Stomach smooth muscle (tissue), 2 donors: ENCODE measurements around the gene ZNF724.
"Not testable (repeated sequence)": the region's sequence is repeated elsewhere in the genome, so short reads cannot be mapped to it uniquely, and the experiment has no call there.

Experiments used
- H3K27ac ChIP-seq: one replicate; pipeline ENCODE4 v1.7.0; 2013; ENCODE audit warnings: mild to moderate bottlenecking, low read length, inconsistent platforms
- H3K27me3 ChIP-seq, 2 donors: one replicate each; pipeline ENCODE4 v1.7.0; 2013; ENCODE audit warnings: low read length in 2 of 2; ENCODE audit not compliant: insufficient read depth in 2 of 2, control insufficient read depth in 1 of 2
- H3K36me3 ChIP-seq, 2 donors: one replicate each; pipeline ENCODE4 v1.7.0; 2013; ENCODE audit warnings: low read length in 2 of 2; ENCODE audit not compliant: control insufficient read depth in 2 of 2, insufficient read depth in 2 of 2
- H3K4me1 ChIP-seq: one replicate; pipeline ENCODE4 v1.7.0; 2013; ENCODE audit warnings: low read length; ENCODE audit not compliant: control insufficient read depth, insufficient read depth
- H3K4me3 ChIP-seq, 2 donors: one replicate each; pipeline ENCODE4 v1.7.0; 2013; ENCODE audit warnings: low read length in 2 of 2
- H3K9ac ChIP-seq, 2 donors: one replicate each; pipeline ENCODE4 v1.7.0; 2013; ENCODE audit warnings: low read length in 2 of 2, mild to moderate bottlenecking in 1 of 2
- H3K9me3 ChIP-seq, 2 donors: one replicate each; pipeline ENCODE4 v1.7.0; 2013; ENCODE audit warnings: low read length in 2 of 2; ENCODE audit not compliant: control insufficient read depth in 2 of 2
- donor health status: healthy.
- donor health status: Pancreatic carcinoma.

ZNF724 gene

DNA sequence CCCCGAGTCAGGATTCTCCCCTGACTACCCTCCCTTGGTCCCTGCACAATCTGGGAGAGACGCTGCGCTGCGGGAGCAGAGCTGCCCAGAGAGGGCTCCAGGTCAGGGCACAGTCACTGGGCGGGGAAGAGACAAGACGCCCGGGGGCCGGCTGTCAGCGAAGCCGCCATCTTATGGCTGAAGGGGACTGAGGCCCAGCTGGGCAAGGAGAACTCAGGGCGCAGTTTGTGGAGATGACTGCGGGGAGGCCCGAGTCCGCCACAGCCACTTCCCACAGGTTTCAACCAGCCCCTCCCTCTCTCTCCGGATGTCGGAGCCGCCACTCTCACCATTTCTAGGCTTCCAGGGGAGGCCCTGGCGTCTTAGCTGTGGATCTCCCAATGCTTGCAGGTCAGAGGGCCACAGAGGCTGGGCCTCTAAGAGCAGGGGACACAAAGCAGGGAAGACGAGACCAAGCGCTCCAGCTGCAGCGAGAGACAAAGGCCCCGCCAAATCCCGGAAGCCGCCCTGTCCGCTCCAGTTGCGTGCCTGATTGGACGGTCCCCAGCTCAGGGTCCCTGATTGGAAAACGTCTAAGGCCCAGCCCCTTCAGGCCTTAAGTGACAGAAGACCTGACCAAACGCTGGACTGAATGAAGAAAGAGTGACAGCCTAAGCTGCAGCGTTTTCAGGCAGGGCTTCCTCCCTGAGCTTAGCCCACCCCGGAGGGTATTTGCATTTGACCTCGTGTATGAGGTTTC is at the start of gene ZNF724:
Gene ZNF724 (minus strand): TSS at position 484 of the 739 bp plus-strand sequence. CDS start 152 bp downstream, at position 332.
- Histone ChIP-seq H3K4me3 (peak within 1 kb of the TSS; percentile 88 to 96), H3K36me3 (no peaks in the 10 kb centered on the region), H3K9me3 (no peaks in the 10 kb centered on the region), H3K9ac (peak within 1 kb of the TSS; percentile 36 to 48), H3K27ac (no peak within 1 kb of the TSS), H3K4me1 (peaks cover 6% of the 10 kb centered on the region), H3K27me3 (no peaks in the 10 kb centered on the region)

DNA sequence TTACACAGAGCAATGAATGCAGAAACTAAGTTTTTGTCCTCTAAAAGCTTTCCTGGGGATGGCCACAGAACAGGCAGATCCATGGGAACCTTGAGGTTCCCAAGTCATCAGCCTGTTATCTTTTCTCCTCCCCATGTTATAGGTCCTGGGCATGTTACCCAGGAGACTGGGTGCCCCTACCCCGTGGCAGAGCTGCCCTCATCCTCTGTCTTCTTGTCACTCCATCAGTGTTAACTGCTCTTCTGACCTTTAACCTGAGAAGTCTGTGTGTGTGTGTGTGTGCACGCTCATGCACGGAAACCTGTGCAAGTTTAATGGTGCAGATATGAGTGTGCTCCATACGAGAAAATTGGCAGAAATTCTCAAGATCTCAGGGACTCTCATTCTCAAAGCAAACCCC is 43.9 kb upstream of the ZNF724 start:
- no peak overlapping the region for H3K9ac ChIP-seq
- no peak overlapping the region for H3K27ac ChIP-seq
- H3K4me1 ChIP-seq = no peaks in the 10 kb centered on the region
- H3K9me3 ChIP-seq = no peaks in the 10 kb centered on the region
- H3K4me3 ChIP-seq = no peak overlapping the region
- no peaks in the 10 kb centered on the region for H3K27me3 ChIP-seq
- no peaks in the 10 kb centered on the region for H3K36me3 ChIP-seq

DNA sequence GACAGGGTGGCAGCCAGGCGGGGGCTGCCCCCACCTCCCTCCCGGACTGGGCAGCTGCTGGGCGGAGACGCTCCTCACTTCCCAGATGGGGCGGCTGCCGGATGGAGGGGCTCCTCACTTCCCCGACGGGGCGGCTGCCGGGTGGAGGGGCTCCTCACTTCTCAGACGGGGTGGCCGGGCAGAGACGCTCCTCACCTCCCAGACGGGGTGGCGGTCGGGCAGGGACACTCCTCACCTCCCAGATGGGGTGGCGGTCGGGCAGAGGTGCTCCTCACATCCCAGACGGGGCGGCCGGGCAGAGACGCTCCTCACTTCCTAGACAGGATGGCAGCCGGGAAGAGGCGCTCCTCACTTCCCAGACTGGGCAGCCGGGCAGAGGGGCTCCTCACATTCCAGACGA is 39.8 kb upstream of the ZNF724 start:
- not testable (repeated sequence) for H3K36me3 ChIP-seq, H3K27ac ChIP-seq, H3K9ac ChIP-seq

DNA sequence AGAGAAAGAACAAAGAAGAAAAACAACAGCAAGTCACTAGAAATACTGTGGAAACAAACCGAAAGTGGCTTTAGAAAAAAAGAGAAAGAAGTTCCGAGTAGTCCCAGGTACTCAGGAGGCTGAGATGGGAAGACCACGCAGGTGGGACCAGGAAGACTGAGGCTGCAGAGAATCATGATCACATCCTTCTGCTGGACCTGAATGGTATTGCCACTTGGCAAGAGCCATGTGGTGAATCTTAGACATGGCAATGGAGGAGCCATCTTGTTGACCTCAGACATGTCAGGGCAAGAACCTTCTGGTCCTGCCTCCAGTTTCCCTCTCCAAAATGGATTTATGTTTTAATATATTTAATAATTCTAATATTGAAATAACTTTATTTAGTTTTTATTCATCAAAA is 37.4 kb upstream of the ZNF724 start:
- H3K4me1 ChIP-seq = no peaks in the 10 kb centered on the region
- no peak overlapping the region for H3K4me3 ChIP-seq
- no peaks in the 10 kb centered on the region for H3K27me3 ChIP-seq
- H3K36me3 ChIP-seq = no peaks in the 10 kb centered on the region
- no peaks in the 10 kb centered on the region for H3K9me3 ChIP-seq
- H3K9ac ChIP-seq = no peak overlapping the region
- no peak overlapping the region for H3K27ac ChIP-seq

More for the DNA sequence above, 39.8 kb upstream of the ZNF724 start:
- not testable (repeated sequence) for H3K27me3 ChIP-seq, H3K9me3 ChIP-seq, H3K4me3 ChIP-seq, H3K4me1 ChIP-seq

DNA sequence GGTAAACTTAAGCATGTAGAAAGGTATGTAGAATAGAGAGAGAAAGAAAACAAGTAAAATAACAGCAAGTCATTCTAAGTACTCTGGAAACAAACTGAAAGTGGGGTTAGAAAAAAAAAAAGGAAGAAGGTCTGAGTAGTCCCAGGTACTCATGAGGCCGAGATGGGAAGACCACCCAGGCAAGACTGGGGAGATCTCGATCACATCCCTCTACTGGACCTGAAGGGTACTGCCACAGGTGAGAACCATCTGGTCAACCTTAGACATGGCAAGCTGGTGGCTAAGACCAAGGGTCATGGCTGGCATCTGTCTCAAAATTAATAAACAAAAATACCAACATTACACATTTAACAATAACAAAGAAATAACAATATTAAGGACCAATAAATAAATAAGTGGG is 36.3 kb upstream of the ZNF724 start:
- Histone ChIP-seq H3K4me3 (no peak overlapping the region), H3K27ac (no peak overlapping the region), H3K36me3 (no peaks in the 10 kb centered on the region), H3K9ac (no peak overlapping the region), H3K4me1 (no peaks in the 10 kb centered on the region), H3K9me3 (no peaks in the 10 kb centered on the region), H3K27me3 (no peaks in the 10 kb centered on the region)

DNA sequence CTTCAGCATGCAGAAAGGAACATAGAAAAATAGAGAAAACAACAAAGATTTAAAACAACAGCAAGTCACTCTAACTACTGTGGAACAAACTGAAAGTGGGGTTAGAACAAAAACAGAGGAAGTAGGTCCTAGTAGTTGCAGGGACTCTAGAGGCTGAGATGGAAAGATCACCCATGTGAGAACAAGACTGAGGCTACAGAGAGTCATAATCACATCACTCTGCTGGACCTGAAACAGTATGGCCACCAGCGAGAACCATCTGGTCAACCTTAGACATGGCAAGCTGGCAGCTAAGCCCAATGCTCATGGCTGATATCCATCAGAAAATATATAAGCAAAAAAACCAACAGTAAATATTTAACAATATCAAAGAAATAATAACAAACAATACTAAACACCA is 35.8 kb upstream of the ZNF724 start:
- Histone ChIP-seq H3K9ac (no peak overlapping the region), H3K27ac (no peak overlapping the region), H3K36me3 (no peaks in the 10 kb centered on the region), H3K27me3 (no peaks in the 10 kb centered on the region), H3K4me3 (no peak overlapping the region), H3K9me3 (no peaks in the 10 kb centered on the region), H3K4me1 (no peaks in the 10 kb centered on the region)

DNA sequence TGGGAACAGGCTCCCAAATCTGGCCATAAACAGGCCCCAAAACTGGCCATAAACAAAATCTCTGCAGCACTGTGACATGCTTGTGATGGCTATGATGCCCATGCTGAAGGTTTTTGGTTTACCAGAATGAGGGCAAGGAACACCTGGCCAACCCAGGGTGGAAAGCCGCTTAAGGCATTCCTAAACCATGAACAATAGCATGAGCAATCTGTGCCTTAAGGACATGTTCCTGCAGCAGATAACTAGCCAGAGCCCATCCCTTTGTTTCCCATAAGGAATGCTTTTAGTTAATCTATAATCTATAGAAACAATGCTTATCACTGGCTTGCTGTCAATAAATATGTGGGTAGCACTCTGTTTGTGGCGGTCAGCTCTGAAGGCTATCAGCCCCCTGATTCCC is 35.1 kb upstream of the ZNF724 start:
- not testable (repeated sequence) for H3K27ac ChIP-seq, H3K9ac ChIP-seq, H3K4me3 ChIP-seq, H3K27me3 ChIP-seq, H3K36me3 ChIP-seq, H3K9me3 ChIP-seq, H3K4me1 ChIP-seq

DNA sequence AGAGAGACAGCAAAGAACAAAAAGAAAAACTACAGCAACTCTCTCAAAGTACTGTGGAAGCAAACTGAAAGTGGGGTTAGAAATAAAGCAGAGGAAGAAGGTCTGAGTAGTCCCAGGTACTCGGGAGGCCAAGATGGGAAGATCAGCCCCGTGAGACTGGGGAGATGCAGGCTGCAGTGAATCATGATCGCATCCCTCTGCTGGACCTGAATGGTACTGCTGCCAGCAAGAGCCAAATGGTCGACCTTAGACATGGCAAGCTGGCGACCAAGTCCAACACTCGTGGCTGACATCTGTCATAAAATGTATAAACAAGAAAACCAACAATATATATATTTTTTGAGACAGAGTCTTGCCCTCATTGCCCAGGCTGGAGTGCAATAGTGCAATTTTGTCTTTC is 33.7 kb upstream of the ZNF724 start:
- no peak overlapping the region for H3K27ac ChIP-seq
- H3K4me1 ChIP-seq = no peaks in the 10 kb centered on the region
- H3K9ac ChIP-seq = no peak overlapping the region
- no peaks in the 10 kb centered on the region for H3K9me3 ChIP-seq
- H3K36me3 ChIP-seq = no peaks in the 10 kb centered on the region
- H3K4me3 ChIP-seq = no peak overlapping the region
- no peaks in the 10 kb centered on the region for H3K27me3 ChIP-seq

DNA sequence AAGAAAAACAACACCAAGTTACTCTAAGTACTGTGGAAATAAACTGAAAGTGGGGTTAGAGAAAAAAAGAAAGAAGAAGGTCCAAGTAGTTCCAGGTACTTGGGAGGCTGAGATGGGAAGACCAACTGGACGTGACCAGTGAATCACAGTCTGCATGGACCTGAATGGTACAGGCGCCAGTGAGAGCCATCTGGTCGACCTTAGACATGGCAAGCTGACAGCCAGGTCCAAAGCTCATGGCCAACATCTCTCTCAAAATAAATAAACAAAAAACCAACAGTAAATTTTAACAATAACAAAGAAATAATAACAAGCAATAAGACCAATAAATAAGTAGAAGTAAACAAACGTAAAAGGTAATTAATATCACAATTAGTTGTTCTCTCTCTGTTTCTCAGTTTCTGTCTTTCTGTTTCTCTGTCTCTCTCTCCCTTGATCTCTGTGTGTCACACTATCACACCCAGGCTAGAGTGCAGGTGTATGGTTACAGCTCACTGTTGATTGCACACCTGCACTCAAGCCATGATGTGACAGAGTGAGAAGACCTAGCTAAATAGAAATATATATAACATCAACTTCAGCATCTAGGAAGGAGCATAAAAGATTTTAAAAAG is 31.6 kb upstream of the ZNF724 start:
- Histone ChIP-seq H3K4me3 (no peak overlapping the region), H3K36me3 (no peaks in the 10 kb centered on the region), H3K9ac (no peak overlapping the region), H3K9me3 (no peaks in the 10 kb centered on the region), H3K4me1 (no peaks in the 10 kb centered on the region), H3K27me3 (no peaks in the 10 kb centered on the region), H3K27ac (no peak overlapping the region)

DNA sequence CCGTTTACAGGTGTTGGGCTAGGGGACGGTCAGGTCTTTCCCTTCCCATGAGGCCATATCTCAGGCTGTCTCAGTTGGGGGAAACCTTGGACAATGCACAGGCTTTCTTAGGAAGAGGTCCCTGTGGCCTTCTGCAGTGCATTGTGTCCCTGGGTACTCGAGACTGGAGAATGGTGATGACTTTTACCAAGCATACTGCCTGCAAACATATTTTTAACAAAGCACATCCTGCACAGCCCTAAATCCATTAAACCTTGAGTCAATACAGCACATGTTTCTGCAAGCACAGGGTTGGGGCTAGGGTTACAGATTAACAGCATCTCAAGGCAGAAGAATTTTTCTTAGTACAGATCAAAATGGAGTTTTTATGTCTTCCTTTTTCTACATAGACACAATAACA is 27.9 kb upstream of the ZNF724 start:
- H3K4me1 ChIP-seq, H3K27me3 ChIP-seq, H3K36me3 ChIP-seq, H3K9me3 ChIP-seq, H3K27ac ChIP-seq, H3K4me3 ChIP-seq, H3K9ac ChIP-seq: not testable (repeated sequence)
